GM18858 (cell line): Measurements from ENCODE around the gene RTN1.

ENCODE experiments used
- ATAC-seq: cut with Tn5 transposase; IDR thresholded peaks from one replicate; pipeline ENCODE4 v1.9.1; 2021; ENCODE audit not compliant: unreplicated experiment

RTN1 gene, protein sequence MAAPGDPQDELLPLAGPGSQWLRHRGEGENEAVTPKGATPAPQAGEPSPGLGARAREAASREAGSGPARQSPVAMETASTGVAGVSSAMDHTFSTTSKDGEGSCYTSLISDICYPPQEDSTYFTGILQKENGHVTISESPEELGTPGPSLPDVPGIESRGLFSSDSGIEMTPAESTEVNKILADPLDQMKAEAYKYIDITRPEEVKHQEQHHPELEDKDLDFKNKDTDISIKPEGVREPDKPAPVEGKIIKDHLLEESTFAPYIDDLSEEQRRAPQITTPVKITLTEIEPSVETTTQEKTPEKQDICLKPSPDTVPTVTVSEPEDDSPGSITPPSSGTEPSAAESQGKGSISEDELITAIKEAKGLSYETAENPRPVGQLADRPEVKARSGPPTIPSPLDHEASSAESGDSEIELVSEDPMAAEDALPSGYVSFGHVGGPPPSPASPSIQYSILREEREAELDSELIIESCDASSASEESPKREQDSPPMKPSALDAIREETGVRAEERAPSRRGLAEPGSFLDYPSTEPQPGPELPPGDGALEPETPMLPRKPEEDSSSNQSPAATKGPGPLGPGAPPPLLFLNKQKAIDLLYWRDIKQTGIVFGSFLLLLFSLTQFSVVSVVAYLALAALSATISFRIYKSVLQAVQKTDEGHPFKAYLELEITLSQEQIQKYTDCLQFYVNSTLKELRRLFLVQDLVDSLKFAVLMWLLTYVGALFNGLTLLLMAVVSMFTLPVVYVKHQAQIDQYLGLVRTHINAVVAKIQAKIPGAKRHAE

DNA sequence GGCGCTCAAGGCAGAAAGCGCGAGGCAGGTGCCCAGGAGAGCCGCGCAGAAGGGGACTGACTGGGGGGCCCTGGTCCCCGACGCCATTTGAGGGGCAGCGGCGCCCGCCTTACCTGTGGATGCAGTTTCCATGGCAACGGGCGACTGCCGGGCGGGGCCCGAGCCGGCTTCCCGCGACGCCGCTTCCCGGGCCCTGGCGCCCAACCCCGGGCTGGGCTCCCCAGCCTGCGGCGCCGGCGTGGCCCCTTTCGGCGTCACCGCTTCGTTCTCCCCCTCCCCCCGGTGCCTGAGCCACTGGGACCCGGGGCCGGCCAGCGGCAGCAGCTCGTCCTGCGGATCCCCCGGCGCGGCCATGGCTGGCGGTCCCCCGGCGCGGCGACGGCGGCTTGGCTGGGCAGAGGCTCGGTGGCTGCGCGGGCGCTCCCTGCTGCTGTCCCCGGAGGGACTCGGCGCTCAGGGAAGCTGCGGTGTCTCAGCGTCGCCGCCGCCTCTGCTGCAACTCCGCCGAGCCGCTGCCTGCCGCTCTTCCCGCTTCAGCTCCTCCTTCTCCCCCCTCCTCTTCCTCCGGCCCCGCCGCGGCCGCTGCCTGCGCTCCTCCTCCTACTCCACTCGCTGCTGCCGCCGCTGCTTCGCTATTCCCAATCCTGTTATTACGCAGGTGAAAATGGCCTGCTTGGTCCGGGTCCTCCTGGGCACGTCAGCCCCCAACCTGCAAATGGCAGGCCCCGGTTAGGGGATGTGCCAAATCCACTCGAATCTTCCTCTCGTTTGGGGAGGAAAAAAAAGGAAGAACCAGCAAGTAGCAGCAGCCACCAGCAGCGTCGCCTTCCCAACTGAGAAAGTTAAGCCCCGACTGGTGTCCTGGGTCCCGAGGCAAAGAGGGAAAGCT lies at the start of gene RTN1:
TSS of gene RTN1 (minus strand) at position 500 of the 889 bp plus-strand sequence. CDS start at position 354, 146 bp downstream.
- peak; percentile 39 for ATAC-seq

GRCh38 chr14:59920378-59920683 lies 49.8 kb upstream of the RTN1 start:
- no peak for ATAC-seq

DNA sequence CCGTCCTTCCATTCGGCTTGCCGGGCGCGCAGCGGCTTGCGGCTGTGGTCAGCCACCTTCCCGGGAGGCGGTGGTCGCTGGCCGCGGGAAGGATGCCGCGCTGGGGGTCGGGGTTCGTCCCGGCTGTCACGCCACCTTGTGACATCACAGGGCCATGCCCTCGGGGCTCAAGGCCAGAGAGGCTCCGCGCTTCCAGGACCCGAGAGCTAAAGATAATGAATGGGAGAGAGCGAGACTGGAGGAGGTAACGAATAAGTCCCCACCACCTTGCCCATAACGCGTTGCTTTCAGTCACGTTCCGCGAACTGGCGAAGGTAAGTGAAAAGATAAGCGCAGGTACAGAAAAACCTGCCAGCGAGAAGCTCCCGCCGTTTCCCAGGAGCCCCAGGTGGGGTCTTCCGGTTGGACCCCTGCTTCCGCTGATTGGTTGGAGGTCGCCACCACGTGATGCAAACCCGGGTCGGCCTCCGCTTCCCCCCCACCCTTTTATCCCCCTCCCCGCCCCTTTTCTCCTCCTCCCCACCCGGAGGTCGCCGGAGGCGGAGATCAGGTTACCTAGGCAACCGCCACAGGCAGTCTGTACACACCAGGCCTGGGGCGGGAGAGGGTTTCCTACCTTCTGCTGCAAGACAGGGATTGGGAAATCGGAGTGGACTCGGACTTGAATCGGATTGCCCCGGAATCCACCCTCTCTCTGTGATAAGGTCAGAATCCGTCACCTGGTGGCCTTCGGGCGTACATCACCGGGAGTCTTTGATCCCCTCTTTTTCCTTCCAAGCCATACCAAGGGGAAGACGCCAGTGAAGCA lies 49.2 kb upstream of the RTN1 start, which contains the start of gene LRRC9:
TSS of gene LRRC9 (plus strand) at position 575 of the 808 bp plus-strand sequence.
- no peak for ATAC-seq

GRCh38 chr14:59918824-59919569 lies 48.4 kb upstream of the RTN1 start:
- peak; percentile 49 for ATAC-seq

- ATAC-seq, result no peak
Measured at GRCh38 chr14:59913187-59913586, 42.6 kb upstream of the RTN1 start.

DNA sequence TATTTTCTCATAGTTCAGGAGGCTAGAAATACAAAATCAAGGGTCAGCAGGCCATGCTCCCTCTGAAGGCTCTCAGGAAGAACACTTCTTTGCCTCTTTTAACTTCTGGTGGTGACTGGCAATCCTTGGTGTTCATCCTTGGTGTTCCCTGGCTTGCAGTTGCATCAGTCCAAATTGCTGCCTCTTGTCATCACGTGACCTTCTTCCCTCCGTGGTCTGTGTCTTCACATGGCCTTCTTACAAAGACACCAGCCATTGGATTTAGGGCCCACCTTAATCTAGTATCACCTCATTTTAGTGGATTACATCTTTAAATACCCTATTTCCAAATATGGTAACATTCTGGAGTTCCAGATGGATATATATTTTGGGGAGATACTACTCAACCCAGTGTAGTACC lies 41.9 kb upstream of the RTN1 start:
- no peak for ATAC-seq

DNA sequence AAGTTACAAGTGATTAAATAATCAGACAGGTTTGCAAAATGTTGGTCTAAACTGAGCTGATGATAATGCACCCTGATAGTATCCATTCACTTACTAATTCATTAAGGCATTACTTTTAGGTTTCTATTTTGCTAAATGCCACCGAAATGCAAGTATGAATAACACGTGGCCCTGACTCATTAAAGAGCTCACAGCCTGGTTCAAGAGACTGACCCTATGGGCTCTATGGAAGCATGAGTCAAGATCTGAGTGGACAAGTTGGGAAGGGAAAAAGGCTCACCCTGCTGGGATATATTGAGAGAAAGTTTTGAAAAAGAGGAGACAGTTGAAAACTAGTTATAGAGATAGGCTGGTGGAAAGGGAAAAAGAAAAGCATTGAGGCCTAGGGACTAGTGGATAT lies 34.6 kb upstream of the RTN1 start:
- ATAC-seq, result no peak

- no peak for ATAC-seq
Measured at GRCh38 chr14:59904184-59904583, 33.6 kb upstream of the RTN1 start.

DNA sequence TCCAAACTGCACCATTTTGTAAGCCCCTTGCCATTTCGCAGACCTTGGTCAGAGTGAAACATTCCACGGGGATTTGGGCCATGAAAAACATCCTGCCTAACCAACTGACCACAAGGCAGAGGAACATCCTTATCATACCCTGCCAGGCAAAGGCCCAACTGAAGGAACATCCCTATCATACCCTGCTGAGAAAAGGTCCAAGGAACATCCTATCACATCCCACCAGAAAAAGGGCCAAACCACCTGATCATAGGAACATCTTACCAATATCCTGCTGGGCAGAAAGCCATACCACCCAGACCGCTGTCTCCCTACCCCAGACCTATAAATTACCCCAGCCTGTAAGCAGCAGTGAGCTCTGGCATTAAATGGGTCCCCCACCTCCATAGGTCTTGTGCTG lies 30.0 kb upstream of the RTN1 start:
- ATAC-seq, result no peak

DNA sequence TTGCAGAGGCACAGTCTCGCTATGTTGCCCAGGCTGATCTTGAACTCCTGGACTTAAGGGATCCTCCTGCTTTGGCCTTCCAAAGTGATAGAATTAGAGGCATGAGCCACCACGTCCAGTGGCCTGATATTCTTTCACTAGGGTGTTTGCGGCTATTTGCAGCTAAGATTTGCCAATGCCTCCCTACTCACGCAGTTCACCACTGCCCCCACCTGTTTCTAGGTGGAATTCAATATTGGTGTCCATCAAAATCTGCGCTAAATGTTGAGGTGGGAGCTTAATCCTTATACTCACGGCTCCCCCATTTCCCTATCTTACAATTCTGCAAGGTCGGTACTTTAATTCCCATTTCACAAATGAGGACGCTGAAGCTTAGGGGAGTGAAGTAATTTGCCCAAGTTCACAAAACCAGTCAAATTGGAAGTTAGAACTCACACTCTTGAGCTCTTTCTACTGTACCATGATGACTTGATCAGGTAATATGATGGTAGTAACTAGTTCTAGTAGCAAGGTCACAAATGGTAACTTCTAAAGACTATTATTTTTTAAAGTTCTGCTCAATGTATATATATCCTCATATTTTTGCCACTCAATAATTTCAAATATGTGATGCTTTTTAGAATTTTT lies 27.3 kb upstream of the RTN1 start:
- ATAC-seq, result no peak

DNA sequence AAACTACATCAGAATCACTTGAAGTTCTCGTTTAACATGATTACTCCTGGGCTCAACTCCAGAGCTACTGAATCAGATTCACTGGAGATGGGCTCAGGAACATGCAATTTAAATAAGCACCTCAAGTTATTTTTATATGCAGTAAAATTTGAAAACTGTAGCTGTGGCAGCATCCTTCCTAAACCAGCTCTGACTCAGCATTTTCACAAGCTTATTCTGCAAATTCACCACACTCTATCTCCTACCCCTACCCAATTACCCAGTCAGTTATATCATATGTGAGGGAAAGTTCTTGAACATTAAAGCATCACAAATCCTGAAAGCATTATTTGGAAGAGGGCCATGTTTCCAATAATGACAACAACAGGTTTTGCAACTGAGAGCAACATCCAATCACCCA lies 25.1 kb upstream of the RTN1 start:
- ATAC-seq, result no peak

- ATAC-seq, result no peak
Measured at GRCh38 chr14:59890676-59891075, 20.1 kb upstream of the RTN1 start.

GRCh38 chr14:59882957-59883356 lies 12.4 kb upstream of the RTN1 start:
- no peak for ATAC-seq

DNA sequence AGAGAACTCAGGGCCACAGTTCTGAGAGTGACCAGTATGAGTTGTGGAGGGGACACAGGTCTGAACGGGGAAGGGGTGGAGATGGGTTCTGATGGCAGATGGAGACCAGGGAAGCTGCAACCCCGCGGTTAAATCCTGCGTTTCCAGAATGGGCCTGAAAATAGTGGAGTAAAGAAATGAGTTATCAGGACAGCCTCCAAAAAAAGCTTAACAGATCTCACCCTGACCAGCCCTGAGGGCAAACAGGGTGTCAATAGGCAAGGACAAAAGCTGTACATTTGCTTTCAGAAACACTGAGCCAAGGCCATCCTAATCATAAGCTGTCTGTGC lies 555 bp upstream of the RTN1 start:
- no peak for ATAC-seq

- ATAC-seq, result no peak
Measured at GRCh38 chr14:59869381-59870255, 958 bp downstream of the RTN1 start.

- ATAC-seq, result no peak
Measured at GRCh38 chr14:59868021-59868420, 2.6 kb downstream of the RTN1 start.

DNA sequence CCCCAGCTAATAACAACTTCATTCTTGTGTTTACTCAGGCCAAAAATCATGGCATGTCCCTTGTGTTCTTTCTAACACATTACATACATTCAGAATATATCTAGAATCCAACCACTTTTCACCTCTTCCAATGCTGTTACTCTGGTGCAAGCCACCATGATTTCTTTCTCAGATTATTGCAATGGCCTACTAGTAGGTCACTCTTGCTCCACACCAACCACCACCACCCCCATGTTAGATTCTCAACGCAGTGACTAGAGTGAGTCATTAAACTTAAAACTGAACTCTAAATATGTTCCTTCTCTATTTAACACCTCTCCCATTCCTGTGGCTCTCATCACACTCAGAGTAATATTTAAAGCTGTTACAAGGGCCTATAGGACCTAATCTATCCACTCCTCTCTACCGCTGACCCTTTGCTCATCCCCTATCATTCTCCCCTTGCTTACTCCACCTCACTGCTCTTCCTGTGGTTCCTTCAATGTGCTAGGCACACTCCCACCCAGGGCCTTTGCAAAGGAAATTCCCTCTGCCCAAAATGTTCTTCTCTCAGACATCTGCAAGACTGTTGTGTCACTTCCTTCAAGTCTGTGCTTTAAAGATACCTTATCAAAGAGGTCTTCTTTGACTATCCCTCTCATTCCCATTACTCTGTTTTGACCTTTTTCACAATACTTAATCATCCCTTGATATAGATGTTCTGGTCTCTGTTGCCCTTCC lies 6.6 kb downstream of the RTN1 start:
- ATAC-seq, result no peak

GRCh38 chr14:59857328-59857727 lies 13.2 kb downstream of the RTN1 start:
- no peak for ATAC-seq
